ENCODE data around the gene CLEC9A.

Gene CLEC9A

DNA sequence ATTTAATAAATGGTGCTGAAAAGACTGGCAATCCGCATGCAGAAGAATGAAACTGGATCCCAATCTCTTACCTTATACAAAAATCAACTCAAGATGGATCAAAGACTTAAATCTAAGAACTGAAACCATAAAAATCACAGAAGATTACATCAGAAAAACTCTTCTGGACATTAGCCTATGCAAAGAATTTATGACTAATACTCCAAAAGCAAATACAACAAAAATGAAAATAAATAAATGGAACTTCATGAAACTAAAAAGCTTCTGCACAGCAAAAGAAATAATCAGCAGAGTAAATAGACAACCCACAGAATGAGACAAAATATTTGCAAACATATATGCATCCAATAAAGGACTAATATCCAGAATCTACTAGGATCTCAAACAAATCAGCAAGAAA lies 82.6 kb downstream of the CLEC9A start:
- no peak for DNase-seq

- no peak for DNase-seq
These were observed 83.4 kb downstream of the CLEC9A start for GRCh38 chr12:10113920-10114319.

DNA sequence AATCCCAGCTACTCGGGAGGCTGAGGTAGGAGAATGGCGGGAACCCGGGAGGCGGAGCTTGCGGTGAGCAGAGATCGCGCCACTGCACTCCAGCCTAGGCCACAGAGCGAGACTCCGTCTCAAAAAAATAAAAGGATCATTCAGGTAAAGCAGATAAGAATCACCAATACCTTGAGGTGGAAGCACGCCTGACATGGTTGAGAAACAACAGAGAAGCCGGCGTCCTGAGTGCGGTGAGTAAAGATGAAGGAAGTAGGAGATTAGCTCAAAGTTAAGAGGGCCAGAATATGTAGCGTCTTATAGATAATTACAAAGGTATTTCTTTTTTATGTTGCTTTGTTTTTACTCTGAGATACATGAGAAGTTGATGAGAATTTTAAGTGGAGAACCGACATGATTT lies 84.8 kb downstream of the CLEC9A start:
- DNase-seq, result no peak
